ENCODE results near the gene DHRSX.
"Not testable (repeated sequence)": the region's sequence is repeated elsewhere in the genome, so short reads cannot be mapped to it uniquely, and the experiment has no call there.

DHRSX gene

DNA sequence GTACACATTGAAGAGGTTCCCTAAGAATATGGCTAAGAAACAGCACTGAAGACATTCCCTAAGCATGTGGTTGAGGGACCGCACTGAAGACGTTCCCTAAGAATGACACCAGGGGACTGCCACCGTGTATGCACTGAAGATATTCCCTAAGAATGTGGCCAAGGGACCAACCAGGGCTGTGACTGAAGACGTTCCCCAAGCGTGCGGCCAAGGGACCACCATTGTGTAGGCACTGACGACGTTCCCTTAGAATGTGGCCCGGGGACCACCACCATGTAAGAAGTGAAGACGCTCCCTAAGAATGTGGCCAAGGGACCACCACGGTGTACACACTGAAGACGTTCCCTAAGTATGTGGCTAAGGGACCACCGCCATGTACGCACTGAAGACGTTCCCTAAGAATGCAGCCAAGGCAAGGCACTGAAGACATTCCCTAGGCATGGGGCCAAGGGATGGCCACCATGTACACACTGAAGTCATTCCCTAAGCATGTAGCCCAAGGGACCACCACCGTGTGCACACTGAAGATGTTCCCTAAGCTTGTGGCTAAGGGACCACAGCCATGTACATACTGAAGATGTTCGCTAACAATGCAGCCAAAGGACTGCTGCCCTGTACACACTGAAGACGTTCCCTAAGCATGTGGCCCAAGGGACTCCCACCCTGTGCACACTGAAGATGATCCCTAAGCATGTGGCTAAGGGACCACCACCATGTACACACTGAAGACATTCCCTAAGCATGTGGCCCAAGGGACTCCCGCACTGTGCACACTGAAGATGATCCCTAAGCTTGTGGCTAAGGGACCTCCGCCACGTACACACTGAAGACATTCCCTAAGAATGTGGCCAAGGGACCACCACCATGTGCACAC, 22.0 kb downstream of the DHRSX start:
- H3K4me3 ChIP-seq (ENCODE audit: low read depth, low read length): no peak overlapping the region

DNA sequence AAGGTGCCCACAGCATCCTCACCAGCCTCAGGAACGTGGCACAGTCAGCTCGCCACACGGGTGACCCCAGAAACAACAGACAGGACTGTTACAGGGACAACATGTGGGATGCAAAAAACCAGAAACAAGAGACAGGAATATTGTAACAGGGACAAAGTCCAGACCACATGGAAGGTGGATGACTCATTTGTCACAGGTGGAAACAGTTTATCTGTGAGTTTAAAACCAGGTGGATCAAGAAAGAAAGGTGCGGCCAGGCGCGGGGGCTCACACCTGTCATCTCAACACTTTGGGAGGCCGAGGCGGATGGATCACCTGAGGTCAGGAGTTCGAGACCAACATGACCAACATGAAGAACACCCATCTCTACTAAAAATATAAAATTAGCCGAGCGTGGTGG, 23.5 kb downstream of the DHRSX start:
- H3K4me3 ChIP-seq (ENCODE audit: low read depth, low read length): not testable (repeated sequence)

DNA sequence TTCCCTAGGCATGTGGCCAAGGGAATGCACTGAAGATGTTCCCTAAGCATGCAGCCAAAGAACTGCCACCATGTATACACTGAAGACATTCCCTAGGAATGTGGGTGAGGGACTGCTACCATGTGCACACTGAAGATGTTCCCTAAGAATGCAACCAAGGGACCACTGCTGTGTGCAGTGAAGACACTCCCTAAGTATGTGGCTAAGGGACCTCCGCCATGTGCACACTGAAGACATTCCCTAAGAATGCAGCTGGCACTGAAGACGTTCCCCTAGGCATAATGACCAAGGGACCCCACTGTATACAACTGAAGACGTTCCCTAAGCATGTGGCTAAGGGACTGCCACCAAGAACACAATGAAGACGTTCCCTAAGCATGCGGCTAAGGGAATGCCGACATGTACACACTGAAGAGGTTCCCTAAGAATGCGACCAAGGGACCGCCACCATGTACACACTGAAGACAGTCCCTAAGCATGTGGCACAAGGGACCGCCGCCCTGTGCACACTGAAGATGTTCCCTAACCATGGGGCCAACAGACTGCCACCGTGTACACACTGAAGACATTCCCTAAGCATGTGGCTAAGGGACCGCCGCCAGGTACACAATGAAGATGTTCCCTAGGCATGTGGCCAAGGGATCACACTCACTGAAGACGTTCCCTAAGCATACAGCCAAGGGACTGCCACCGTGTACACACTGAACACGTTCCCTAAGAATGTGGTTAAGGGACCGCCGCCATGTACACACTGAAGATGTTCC, 25.6 kb downstream of the DHRSX start:
- no peak overlapping the region for H3K4me3 ChIP-seq (ENCODE audit: low read depth, low read length)

- no peak overlapping the region for H3K4me3 ChIP-seq (ENCODE audit: low read depth, low read length)
These were observed 26.4 kb downstream of the DHRSX start for GRCh38 chrX:2474280-2474962.

- H3K4me3 ChIP-seq (ENCODE audit: low read depth, low read length): not testable (repeated sequence)
These were observed 27.7 kb downstream of the DHRSX start for GRCh38 chrX:2473064-2473463.

DNA sequence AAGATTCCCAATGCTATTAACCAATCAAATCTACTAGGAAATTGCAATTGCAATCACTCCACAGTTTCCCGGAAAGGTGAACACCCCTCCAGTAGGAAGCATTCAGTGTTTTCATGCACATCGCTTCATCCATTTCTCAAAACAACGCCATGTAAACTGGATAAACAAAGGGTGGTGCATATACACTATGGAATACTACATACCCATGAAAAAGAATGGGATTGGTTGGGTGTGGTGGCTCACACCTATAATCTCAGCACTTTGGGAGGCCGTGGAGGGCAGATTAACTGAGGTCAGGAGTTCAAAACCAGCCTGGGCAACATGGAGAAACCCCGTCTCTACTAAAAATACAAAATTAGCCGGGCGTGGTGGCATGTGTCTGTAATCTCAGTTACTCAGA, 29.1 kb downstream of the DHRSX start:
- H3K4me3 ChIP-seq (ENCODE audit: low read depth, low read length): no peak overlapping the region

- H3K4me3 ChIP-seq (ENCODE audit: low read depth, low read length): not testable (repeated sequence)
These were observed 29.6 kb downstream of the DHRSX start for GRCh38 chrX:2471126-2471525.

DNA sequence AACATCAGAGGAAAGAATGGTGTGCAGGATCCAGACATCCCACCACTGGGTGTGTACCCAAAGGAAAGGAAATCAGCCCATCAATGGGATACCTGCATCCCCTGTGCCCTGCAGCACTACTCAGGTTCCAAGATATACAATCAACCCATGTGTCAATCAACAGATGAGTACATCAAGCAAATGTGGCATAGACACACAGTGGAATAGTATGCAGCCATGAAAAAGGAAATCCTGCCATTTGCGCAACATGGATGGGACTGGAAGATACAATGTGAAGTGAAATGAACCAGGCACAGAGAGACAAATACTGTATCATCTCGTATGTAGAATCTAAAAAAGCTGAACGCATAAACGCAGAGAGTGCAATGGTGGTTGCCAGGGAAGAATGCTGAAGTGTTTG, 30.9 kb downstream of the DHRSX start:
- not testable (repeated sequence) for H3K4me3 ChIP-seq (ENCODE audit: low read depth, low read length)

GRCh38 chrX:2469196-2469685, 31.5 kb downstream of the DHRSX start:
- no peak overlapping the region for H3K4me3 ChIP-seq (ENCODE audit: low read depth, low read length)

- no peak overlapping the region for H3K4me3 ChIP-seq (ENCODE audit: low read depth, low read length)
These were observed 32.2 kb downstream of the DHRSX start for GRCh38 chrX:2468261-2469195.

- no peak overlapping the region for H3K4me3 ChIP-seq (ENCODE audit: low read depth, low read length)
These were observed 33.7 kb downstream of the DHRSX start for GRCh38 chrX:2466876-2467656.

DNA sequence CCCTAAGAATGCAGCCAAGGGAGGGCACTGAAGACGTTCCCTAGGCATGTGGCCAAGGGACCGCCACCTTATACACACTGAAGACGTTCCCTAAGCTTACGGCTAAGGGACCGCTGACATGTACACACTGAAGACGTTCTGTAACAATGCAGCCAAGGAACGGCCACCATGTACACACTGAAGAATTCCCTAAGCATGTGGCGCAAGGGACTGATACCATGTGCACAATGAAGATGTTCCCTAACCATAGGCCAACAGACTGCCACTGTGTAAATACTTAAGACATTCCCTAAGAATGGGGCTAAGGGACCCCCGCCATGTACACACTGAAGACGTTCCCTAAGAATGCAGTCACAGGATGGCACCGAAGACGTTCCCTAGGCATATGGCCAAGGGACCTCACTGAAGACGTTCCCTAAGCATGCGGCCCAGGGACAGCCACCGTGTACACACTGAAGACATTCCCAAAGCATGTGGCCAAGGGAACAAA, 36.1 kb downstream of the DHRSX start:
- H3K4me3 ChIP-seq (ENCODE audit: low read depth, low read length): no peak overlapping the region

- no peak overlapping the region for H3K4me3 ChIP-seq (ENCODE audit: low read depth, low read length)
These were observed 36.7 kb downstream of the DHRSX start for GRCh38 chrX:2463973-2464676.

GRCh38 chrX:2463481-2463880, 37.3 kb downstream of the DHRSX start:
- not testable (repeated sequence) for H3K4me3 ChIP-seq (ENCODE audit: low read depth, low read length)

- no peak overlapping the region for H3K4me3 ChIP-seq (ENCODE audit: low read depth, low read length)
These were observed 38.0 kb downstream of the DHRSX start for GRCh38 chrX:2462780-2463179.

- H3K4me3 ChIP-seq (ENCODE audit: low read depth, low read length): no peak overlapping the region
These were observed 38.7 kb downstream of the DHRSX start for GRCh38 chrX:2462074-2462473.

DNA sequence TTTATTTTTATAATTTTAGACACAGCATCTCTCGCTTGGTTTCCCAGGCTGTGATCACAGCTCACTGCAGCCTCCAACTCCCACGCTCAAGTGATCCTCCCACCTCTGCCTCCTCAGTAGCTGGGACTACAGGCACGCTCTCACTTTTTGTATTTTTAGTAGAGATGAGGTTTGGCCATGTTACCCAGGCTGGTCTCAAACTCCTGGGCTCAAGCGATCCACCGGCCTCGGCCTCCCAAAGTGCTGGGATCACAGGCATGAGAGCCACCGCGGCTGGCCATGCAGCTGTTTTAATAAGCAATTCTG, 39.1 kb downstream of the DHRSX start:
- no peak overlapping the region for H3K4me3 ChIP-seq (ENCODE audit: low read depth, low read length)

- not testable (repeated sequence) for H3K4me3 ChIP-seq (ENCODE audit: low read depth, low read length)
These were observed 39.7 kb downstream of the DHRSX start for GRCh38 chrX:2460821-2461710.
